Aorta (tissue), 5 donors: ENCODE results near the gene TTYH2. TPM values are rescaled to one million over a fixed set of nuclear protein-coding genes. Genes with fewer than 3 reads are reported as not detected.
A peak's percentile ranks its signal among the peaks of the same experiment; 100 is the strongest.

Experiments used
- ATAC-seq: fragments of 200-7000 bp; cut with Tn5 transposase; one replicate; pipeline ENCODE4 v1.9.1; 2022; ENCODE audit warnings: moderate library complexity; ENCODE audit not compliant: low FRiP score
- DNase-seq, 2 donors: peaks; one replicate each; pipeline ENCODE4 v3.0.0-alpha.2; 2020
- H3K27ac ChIP-seq, 2 donors: one replicate each; pipeline ENCODE4 v1.5.1; 2013; ENCODE audit warnings: low read length in 2 of 2, mild to moderate bottlenecking in 2 of 2, moderate library complexity in 2 of 2, control low read depth in 1 of 2, inconsistent platforms in 1 of 2, low read depth in 1 of 2
- H3K27me3 ChIP-seq, 2 donors: one replicate each; pipeline ENCODE4 v1.6.1; 2013; ENCODE audit warnings: control low read depth in 1 of 2, low read length in 1 of 2, mild to moderate bottlenecking in 1 of 2, moderate library complexity in 1 of 2; ENCODE audit not compliant: insufficient read depth in 2 of 2, control insufficient read depth in 1 of 2
- H3K36me3 ChIP-seq, 2 donors: one replicate each; pipeline ENCODE4 v1.6.1; 2013; ENCODE audit warnings: control low read depth in 1 of 2, low read length in 1 of 2, mild to moderate bottlenecking in 1 of 2; ENCODE audit not compliant: insufficient read depth in 2 of 2, control insufficient read depth in 1 of 2
- H3K4me1 ChIP-seq, 2 donors: one replicate each; pipeline ENCODE4 v1.6.1; 2013; ENCODE audit warnings: low read length in 2 of 2, control low read depth in 1 of 2, mild to moderate bottlenecking in 1 of 2, moderate library complexity in 1 of 2; ENCODE audit not compliant: insufficient read depth in 2 of 2, control insufficient read depth in 1 of 2
- H3K4me3 ChIP-seq, 2 donors: one replicate each; pipeline ENCODE4 v1.5.1; 2013; ENCODE audit warnings: low read length in 2 of 2, control low read depth in 1 of 2, mild to moderate bottlenecking in 1 of 2
- H3K9me3 ChIP-seq: one replicate; pipeline ENCODE4 v1.6.1; 2013; ENCODE audit warnings: mild to moderate bottlenecking, low read length; ENCODE audit not compliant: control insufficient read depth
- WGBS, 2 donors: extraction: QIAGEN DNeasy Blood & Tissue Kit; methylation state at CpG; one replicate each; pipeline ENCODE4 v1.1.7; 2013; 5-methylcytosine and 5-hydroxymethylcytosine counted together
- intact Hi-C, 2 donors: fragments of 100-400 bp; cut with DNase I; formaldehyde crosslinking; loops; one replicate each; pipeline versions ENCODE4 v1.14.2 to v1.15.0; 2022
- polyA plus RNA-seq, 2 donors: library from polyadenylated mRNA; stranded (reverse); fragments of 200-250 nt; gene quantifications; one replicate each; pipeline ENCODE4 v1.2.3, GENCODE V29; 2013
- total RNA-seq, 2 donors: library from RNA; stranded (reverse); fragmentation: NEBNext Ultra II Directional; extraction: Animal tissue kit (Norgen Biotek cat#: 25700); gene quantifications; one replicate each; pipeline ENCODE4 v1.2.1, GENCODE V29; 2021
- donor health status: healthy with polysubstance abuse.
- donor health status: Bipolar disorder and iron deficiency.
- donor health status: DM: no; HTN: no; CAD: no.
- donor health status: DM: no; HTN: no; CAD: no.
- donor health status: DM: yes; HTN: yes; CAD: no.

TTYH2 gene
- total and polyA plus RNA-seq, 4 donors = 3.1 to 13.0 (median 4.4) TPM

- 87 to 91% methylated on average over 14 of the region's 14 CpGs for WGBS, 2 donors
- ATAC-seq (no peak), DNase-seq (no peak)
- intact Hi-C loops = no loop called here
- H3K36me3 ChIP-seq = no peaks in the 10 kb centered on the region
- no peaks in the 10 kb centered on the region for H3K9me3 ChIP-seq
- H3K27ac ChIP-seq = no peak overlapping the region
- H3K27me3 ChIP-seq = no peaks in the 10 kb centered on the region
- H3K4me1 ChIP-seq = no peaks in the 10 kb centered on the region
- H3K4me3 ChIP-seq = no peak overlapping the region
Observed at GRCh38 chr17:74287031-74287602, 73.7 kb downstream of the TTYH2 start.

- Histone ChIP-seq H3K36me3 (no peaks in the 10 kb centered on the region), H3K9me3 (no peaks in the 10 kb centered on the region), H3K4me3 (no peak overlapping the region), H3K27me3 (no peaks in the 10 kb centered on the region), H3K27ac (no peak overlapping the region), H3K4me1 (no peaks in the 10 kb centered on the region)
- no peak for DNase-seq
- 72 to 73% methylated on average over 5 of the region's 5 CpGs for WGBS, 2 donors
- no peak for ATAC-seq
- intact Hi-C loops = no loop called here
Observed at GRCh38 chr17:74288785-74289184, 75.4 kb downstream of the TTYH2 start.

- ATAC-seq (no peak), DNase-seq (no peak)
- no peaks in the 10 kb centered on the region for H3K9me3 ChIP-seq
- intact Hi-C loops = no loop called here
- 78 to 83% methylated on average over 10 to 11 of the region's 11 CpGs for WGBS, 2 donors
- H3K36me3 ChIP-seq = no peaks in the 10 kb centered on the region
- H3K4me3 ChIP-seq = no peak overlapping the region
- H3K4me1 ChIP-seq = no peaks in the 10 kb centered on the region
- no peak overlapping the region for H3K27ac ChIP-seq
- H3K27me3 ChIP-seq = no peaks in the 10 kb centered on the region
Observed at GRCh38 chr17:74289688-74290087, 76.3 kb downstream of the TTYH2 start.

GRCh38 chr17:74290340-74290739, 77.0 kb downstream of the TTYH2 start:
- H3K36me3 ChIP-seq = no peaks in the 10 kb centered on the region
- H3K4me3 ChIP-seq = no peak overlapping the region
- H3K9me3 ChIP-seq = no peaks in the 10 kb centered on the region
- no peak for DNase-seq
- no peaks in the 10 kb centered on the region for H3K4me1 ChIP-seq
- ATAC-seq = no peak
- H3K27ac ChIP-seq = no peak overlapping the region
- H3K27me3 ChIP-seq = no peaks in the 10 kb centered on the region
- WGBS, 2 donors = 39 to 43% methylated on average over 11 of the region's 11 CpGs
- intact Hi-C loops = no loop called here

GRCh38 chr17:74292495-74292894, 79.1 kb downstream of the TTYH2 start:
- Histone ChIP-seq H3K9me3 (no peaks in the 10 kb centered on the region), H3K36me3 (no peaks in the 10 kb centered on the region), H3K4me1 (no peaks in the 10 kb centered on the region), H3K4me3 (no peak overlapping the region), H3K27ac (no peak overlapping the region), H3K27me3 (no peaks in the 10 kb centered on the region)
- ATAC-seq (no peak), DNase-seq (no peak)
- intact Hi-C loops = no loop called here
- WGBS, 2 donors = 93% methylated on average over 10 of the region's 10 CpGs

- Histone ChIP-seq H3K27ac (no peak overlapping the region), H3K9me3 (no peaks in the 10 kb centered on the region), H3K36me3 (no peaks in the 10 kb centered on the region), H3K27me3 (no peaks in the 10 kb centered on the region), H3K4me1 (no peaks in the 10 kb centered on the region), H3K4me3 (no peak overlapping the region)
- 69 to 71% methylated on average over 10 of the region's 10 CpGs for WGBS, 2 donors
- intact Hi-C loops = no loop called here
- DNase-seq (no peak), ATAC-seq (no peak)
Observed at GRCh38 chr17:74295625-74296547, 82.5 kb downstream of the TTYH2 start.

GRCh38 chr17:74296548-74296936, 83.2 kb downstream of the TTYH2 start:
- WGBS, 2 donors = 5% methylated on average over 5 of the region's 5 CpGs
- intact Hi-C loops = no loop called here
- Histone ChIP-seq H3K4me3 (no peak overlapping the region), H3K27me3 (no peaks in the 10 kb centered on the region), H3K4me1 (no peaks in the 10 kb centered on the region), H3K27ac (no peak overlapping the region), H3K9me3 (no peaks in the 10 kb centered on the region), H3K36me3 (no peaks in the 10 kb centered on the region)
- DNase-seq = peak in 1 of 2 donors; percentile 71
- ATAC-seq = no peak

GRCh38 chr17:74297941-74298340, 84.6 kb downstream of the TTYH2 start:
- no peak for ATAC-seq
- WGBS, 2 donors = 20 to 36% methylated on average over 4 of the region's 4 CpGs
- Histone ChIP-seq H3K9me3 (no peaks in the 10 kb centered on the region), H3K4me3 (no peak overlapping the region), H3K27ac (no peak overlapping the region), H3K4me1 (no peaks in the 10 kb centered on the region), H3K27me3 (no peaks in the 10 kb centered on the region), H3K36me3 (no peaks in the 10 kb centered on the region)
- intact Hi-C loops = no loop called here
- no peak for DNase-seq

GRCh38 chr17:74298778-74299177, 85.4 kb downstream of the TTYH2 start:
- H3K4me1 ChIP-seq = no peaks in the 10 kb centered on the region
- H3K27ac ChIP-seq = no peak overlapping the region
- intact Hi-C loops = no loop called here
- ATAC-seq = no peak
- no peaks in the 10 kb centered on the region for H3K27me3 ChIP-seq
- DNase-seq = no peak
- no peaks in the 10 kb centered on the region for H3K9me3 ChIP-seq
- WGBS, 2 donors = 12 to 19% methylated on average over 7 of the region's 7 CpGs
- no peak overlapping the region for H3K4me3 ChIP-seq
- no peaks in the 10 kb centered on the region for H3K36me3 ChIP-seq
